Measurements from ENCODE around the gene DNAI1.
"Not testable (repeated sequence)": the region's sequence is repeated elsewhere in the genome, so short reads cannot be mapped to it uniquely, and the experiment has no call there.

DNAI1 gene

GRCh38 chr9:34458013-34458958 lies at the start of gene DNAI1, which contains the start of gene FAM219A:
TSS of gene DNAI1 (plus strand) at chr9:34458805. CDS start at chr9:34459006, 201 bp downstream.
TSS of gene FAM219A (minus strand) at chr9:34458570. CDS start at chr9:34458263, 307 bp downstream.
- peak; percentile 99 for DNase-seq (ENCODE audit: low spot score)

- no peak for DNase-seq (ENCODE audit: low spot score)
Measured at GRCh38 chr9:34409154-34409553, 49.5 kb upstream of the DNAI1 start.

GRCh38 chr9:34412336-34412735 lies 46.3 kb upstream of the DNAI1 start:
- no peak for DNase-seq (ENCODE audit: low spot score)

- peak; percentile 84 for DNase-seq (ENCODE audit: low spot score)
Measured at GRCh38 chr9:34413231-34413852, 45.3 kb upstream of the DNAI1 start.

- DNase-seq (ENCODE audit: low spot score), result no peak
Measured at GRCh38 chr9:34417734-34418133, 40.9 kb upstream of the DNAI1 start.

GRCh38 chr9:34419716-34420504 lies 38.7 kb upstream of the DNAI1 start:
- DNase-seq (ENCODE audit: low spot score), result no peak

- DNase-seq (ENCODE audit: low spot score), result peak; percentile 46
Measured at GRCh38 chr9:34426347-34427074, 32.1 kb upstream of the DNAI1 start.

GRCh38 chr9:34428325-34428958 lies 30.2 kb upstream of the DNAI1 start:
- DNase-seq (ENCODE audit: low spot score), result no peak

GRCh38 chr9:34430843-34431437 lies 27.7 kb upstream of the DNAI1 start:
- DNase-seq (ENCODE audit: low spot score), result peak; percentile 80

GRCh38 chr9:34431667-34432066 lies 26.9 kb upstream of the DNAI1 start:
- no peak for DNase-seq (ENCODE audit: low spot score)

GRCh38 chr9:34437006-34437925 lies 21.3 kb upstream of the DNAI1 start:
- peak; percentile 70 for DNase-seq (ENCODE audit: low spot score)

- DNase-seq (ENCODE audit: low spot score), result not testable (repeated sequence)
Measured at GRCh38 chr9:34437926-34438307, 20.7 kb upstream of the DNAI1 start.

GRCh38 chr9:34438465-34438864 lies 20.1 kb upstream of the DNAI1 start:
- DNase-seq (ENCODE audit: low spot score), result not testable (repeated sequence)

- no peak for DNase-seq (ENCODE audit: low spot score)
Measured at GRCh38 chr9:34440017-34440416, 18.6 kb upstream of the DNAI1 start.

GRCh38 chr9:34442770-34443169 lies 15.8 kb upstream of the DNAI1 start:
- DNase-seq (ENCODE audit: low spot score), result no peak

- DNase-seq (ENCODE audit: low spot score), result no peak
Measured at GRCh38 chr9:34443533-34443932, 15.1 kb upstream of the DNAI1 start.

- no peak for DNase-seq (ENCODE audit: low spot score)
Measured at GRCh38 chr9:34443976-34444375, 14.6 kb upstream of the DNAI1 start.

- no peak for DNase-seq (ENCODE audit: low spot score)
Measured at GRCh38 chr9:34446468-34446891, 12.1 kb upstream of the DNAI1 start.

GRCh38 chr9:34446951-34447350 lies 11.7 kb upstream of the DNAI1 start:
- no peak for DNase-seq (ENCODE audit: low spot score)

GRCh38 chr9:34450644-34451043 lies 8.0 kb upstream of the DNAI1 start:
- no peak for DNase-seq (ENCODE audit: low spot score)

Measured in iPS-NIHi11 (cell line).